Measurements from ENCODE around the gene OR10G6.

GRCh38 chr11:123973816-123974215 is 21.1 kb downstream of the OR10G6 start:
- TF ChIP-seq, protein P1, sequence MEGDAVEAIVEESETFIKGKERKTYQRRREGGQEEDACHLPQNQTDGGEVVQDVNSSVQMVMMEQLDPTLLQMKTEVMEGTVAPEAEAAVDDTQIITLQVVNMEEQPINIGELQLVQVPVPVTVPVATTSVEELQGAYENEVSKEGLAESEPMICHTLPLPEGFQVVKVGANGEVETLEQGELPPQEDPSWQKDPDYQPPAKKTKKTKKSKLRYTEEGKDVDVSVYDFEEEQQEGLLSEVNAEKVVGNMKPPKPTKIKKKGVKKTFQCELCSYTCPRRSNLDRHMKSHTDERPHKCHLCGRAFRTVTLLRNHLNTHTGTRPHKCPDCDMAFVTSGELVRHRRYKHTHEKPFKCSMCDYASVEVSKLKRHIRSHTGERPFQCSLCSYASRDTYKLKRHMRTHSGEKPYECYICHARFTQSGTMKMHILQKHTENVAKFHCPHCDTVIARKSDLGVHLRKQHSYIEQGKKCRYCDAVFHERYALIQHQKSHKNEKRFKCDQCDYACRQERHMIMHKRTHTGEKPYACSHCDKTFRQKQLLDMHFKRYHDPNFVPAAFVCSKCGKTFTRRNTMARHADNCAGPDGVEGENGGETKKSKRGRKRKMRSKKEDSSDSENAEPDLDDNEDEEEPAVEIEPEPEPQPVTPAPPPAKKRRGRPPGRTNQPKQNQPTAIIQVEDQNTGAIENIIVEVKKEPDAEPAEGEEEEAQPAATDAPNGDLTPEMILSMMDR (conservative IDR thresholded peaks at IDR 0.05; ENCODE audit: low read depth in 2 of 2): no peak
- TF ChIP-seq CREB1 (CRISPR knock-in tag; IDR thresholded peaks at IDR 0.05; ENCODE audit: low read depth) (no peak), JUNB (IDR thresholded peaks at IDR 0.05; ENCODE audit: unreplicated experiment) (no peak), ZNF331 (CRISPR knock-in tag; IDR thresholded peaks at IDR 0.05; ENCODE audit: low read depth) (no peak), POLR2AphosphoS5 (IDR thresholded peaks at IDR 0.05; ENCODE audit: low read depth) (no peak), EZH2 (IDR thresholded peaks at IDR 0.05; ENCODE audit: low read depth, unreplicated experiment) (no peak), NANOG (IDR thresholded peaks at IDR 0.05; ENCODE audit: borderline replicate concordance) (no peak), REST (IDR thresholded peaks at IDR 0.05; ENCODE audit: unreplicated experiment) (no peak), ZNF114 (CRISPR knock-in tag; IDR thresholded peaks at IDR 0.05) (no peak)
